ENCODE results near the gene BCAS1.
"Not testable (repeated sequence)": the region's sequence is repeated elsewhere in the genome, so short reads cannot be mapped to it uniquely, and the experiment has no call there.

The BCAS1 gene

DNA sequence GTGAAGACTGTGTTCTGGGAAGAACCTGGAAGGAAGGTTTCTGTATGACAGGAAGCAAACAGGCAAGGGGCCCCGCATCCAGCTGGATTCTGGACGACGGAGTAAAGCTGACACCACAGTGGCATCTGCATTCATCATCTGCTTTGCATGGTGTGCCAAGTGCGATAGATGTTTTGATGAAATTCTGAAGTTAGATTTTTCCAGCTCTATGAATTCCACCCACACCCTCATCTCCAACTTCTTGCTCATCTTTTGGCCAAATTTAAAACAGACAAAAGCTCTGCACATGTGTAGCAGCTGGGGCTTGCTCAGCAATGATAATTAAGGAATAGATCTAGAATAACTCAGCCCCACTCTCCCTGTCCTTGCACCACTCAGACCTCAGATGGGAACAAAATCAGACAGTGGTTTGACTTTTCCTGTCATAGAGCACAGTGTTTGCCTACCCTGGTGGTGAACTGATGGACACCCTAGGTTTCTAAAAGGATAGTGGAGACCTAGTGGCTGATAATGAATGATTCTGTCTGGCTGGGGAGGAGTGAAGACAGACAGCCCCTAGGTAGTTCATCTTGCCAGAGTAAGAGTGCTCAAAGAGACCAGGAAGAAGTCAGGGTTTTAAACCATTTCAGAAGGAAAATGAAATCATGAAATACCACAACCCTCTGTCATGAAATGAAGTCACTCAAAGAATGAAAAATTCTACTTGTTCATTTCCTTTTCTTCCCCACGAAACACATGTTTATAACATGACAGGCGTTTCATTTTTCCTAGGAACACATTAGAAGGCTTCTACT lies 85.8 kb downstream of the BCAS1 start:
- DNase-seq (ENCODE audit: low read depth) = no peak

DNA sequence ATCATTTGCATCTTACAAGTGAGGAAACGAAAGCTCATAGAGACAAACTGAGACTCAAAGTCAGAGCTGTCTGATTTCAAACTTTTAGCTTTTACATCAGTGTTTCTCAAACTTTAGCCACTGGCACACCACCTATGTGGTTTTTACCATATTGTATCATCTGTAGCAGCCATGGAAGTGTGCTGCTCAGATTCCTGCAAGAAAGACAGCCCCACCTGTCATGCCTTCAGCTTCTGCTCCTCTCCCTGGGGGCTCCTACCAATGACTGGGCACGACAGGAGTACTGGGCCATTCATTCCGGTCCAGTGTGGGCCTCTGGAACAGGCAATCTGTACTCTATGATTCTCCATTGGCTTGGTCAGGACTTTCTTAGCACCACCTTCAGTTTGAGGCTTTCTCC lies 87.0 kb downstream of the BCAS1 start:
- DNase-seq (ENCODE audit: low read depth) = no peak

DNA sequence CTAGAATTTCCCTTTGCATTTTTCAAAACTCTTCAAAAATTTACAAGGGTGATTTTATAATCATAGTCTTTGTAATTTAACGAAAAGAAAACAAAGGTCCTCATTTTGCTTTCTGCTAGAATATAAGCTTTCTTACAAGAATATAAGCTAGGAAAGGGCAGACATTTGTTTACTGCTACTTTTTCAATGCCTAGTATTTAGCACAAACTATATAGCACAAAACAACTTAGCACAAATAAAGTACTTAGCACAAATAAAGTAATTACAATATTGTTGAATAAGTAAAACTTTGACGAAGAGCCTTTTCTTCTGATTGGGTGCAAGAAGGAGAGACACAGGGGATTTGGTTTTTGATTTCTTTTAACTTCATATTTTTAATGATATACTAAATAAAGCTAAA lies 87.8 kb downstream of the BCAS1 start:
- DNase-seq (ENCODE audit: low read depth) = no peak

DNA sequence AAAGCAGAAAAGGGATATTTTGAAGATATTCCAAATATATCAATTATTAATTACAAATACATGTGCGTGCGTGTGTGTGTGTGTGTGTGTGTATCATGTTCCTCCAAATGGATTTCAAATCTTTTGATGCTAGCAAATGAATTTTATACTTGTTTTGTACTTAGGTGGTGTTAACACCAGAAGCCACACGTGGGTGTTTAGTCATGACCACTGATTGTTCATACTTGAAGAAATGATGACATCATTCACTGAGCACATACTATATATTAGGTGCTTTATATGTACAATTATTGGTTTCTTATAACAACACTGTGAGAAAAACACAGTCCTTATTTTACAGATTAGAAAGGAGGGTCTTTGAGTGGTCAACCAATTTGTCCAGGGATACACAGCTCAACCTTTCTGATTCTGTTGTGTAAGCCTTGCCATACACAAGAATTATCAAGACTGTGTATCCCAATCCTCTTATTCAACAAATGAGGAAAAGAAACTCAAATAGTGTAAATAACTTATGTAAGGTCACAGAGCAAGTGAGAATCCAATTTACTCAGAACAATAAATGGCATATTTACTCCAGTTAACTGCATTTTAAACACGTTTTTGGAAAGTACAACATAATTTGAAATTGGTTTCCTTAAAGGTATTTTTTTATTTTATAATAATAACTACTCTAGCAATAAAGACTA lies 88.5 kb downstream of the BCAS1 start:
- no peak for DNase-seq (ENCODE audit: low read depth)

DNA sequence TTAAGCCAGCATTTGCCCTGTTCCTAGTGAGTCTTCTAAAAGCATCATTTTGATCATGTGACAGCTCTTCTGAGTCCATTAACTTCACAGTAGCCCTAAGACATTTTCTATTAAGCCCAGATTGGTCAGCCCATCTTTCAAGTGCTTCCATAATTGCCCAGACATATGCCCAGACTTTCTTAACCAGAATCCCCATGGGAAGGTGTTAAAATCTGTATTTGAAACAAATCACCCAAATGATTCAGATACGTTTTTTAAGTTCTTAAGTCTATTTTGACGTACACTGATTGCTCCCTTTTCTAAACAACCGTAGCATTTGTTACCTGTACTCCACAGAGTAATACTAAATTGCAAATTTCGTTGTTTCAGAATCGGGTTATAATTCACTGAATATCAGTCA lies 89.3 kb downstream of the BCAS1 start:
- DNase-seq (ENCODE audit: low read depth) = no peak

DNA sequence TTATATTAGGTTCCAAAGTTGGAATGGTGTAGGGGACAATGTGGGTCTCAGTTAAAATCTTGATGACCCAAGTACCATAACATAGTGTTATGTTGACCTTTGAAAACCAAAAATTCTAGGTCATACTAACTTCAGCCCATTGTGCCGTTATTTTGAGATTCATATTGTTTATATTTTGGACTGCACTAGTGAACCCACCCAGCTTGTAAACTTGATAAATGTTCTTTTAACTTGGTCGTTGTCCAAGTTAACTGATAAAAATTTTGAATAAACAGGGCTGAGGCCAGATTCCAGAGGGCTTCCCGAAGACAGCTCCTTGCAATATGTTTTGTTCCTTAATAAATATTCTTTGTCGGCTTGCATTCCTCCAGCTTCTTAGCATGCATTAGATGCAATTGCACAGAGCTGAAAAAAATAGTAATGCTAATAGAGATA lies 90.3 kb downstream of the BCAS1 start:
- no peak for DNase-seq (ENCODE audit: low read depth)

DNA sequence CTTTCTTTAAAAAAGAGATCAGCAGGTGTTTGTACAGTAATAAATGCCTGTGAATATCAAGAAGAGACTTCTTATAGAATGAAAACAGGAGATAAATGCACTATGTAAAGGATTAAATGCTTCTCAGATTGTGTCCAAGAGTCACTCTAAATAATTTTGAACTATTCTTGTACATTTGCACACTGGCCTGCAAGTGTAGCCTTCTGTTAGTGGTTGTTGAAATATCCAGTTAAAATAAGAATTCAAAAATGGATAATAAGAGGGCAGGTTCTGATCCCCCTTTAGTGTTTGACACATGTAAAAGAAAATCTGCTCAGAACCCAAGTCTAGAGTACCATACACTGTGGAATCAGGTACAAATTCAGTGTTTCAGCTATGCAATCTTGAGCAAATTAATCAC lies 91.9 kb downstream of the BCAS1 start:
- DNase-seq (ENCODE audit: low read depth) = no peak

DNA sequence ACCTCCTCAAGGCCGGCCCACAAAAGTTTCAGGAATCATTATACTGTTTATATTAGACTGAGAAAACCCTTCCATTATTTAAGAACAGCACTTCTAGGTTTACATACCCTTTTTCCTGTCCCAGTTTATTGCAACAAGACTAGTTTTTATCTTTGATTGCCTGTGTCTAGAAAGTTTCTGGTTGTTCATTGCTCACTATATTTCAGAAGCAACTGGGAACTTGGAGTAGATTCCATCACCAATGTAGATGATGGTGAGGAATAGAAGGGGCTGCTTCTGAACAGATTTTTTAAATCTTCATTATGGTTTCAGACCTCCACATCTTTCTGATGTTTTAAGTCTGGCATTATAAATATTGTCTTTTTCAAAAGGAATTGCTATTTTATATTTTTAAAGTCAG lies 93.0 kb downstream of the BCAS1 start:
- DNase-seq (ENCODE audit: low read depth) = no peak

DNA sequence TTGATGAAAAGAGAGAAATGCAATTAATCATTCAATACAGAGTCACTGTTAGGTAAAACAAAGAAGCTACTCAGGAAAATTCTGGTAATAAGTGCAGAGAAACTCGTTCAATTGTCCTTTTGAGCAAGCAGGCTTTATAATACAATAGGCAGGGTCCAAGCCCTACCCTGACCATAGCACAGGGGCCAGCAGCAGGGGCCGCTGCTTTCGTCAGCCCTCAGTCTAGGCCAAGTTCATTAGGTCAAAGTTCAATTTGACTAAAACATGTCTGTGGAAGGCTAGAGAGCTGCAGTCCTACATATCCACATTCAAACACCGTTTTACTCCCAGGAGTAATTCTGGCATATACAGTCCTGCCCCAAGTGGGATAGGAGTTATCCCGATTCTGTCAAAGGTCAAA lies 94.6 kb downstream of the BCAS1 start:
- DNase-seq (ENCODE audit: low read depth) = no peak

DNA sequence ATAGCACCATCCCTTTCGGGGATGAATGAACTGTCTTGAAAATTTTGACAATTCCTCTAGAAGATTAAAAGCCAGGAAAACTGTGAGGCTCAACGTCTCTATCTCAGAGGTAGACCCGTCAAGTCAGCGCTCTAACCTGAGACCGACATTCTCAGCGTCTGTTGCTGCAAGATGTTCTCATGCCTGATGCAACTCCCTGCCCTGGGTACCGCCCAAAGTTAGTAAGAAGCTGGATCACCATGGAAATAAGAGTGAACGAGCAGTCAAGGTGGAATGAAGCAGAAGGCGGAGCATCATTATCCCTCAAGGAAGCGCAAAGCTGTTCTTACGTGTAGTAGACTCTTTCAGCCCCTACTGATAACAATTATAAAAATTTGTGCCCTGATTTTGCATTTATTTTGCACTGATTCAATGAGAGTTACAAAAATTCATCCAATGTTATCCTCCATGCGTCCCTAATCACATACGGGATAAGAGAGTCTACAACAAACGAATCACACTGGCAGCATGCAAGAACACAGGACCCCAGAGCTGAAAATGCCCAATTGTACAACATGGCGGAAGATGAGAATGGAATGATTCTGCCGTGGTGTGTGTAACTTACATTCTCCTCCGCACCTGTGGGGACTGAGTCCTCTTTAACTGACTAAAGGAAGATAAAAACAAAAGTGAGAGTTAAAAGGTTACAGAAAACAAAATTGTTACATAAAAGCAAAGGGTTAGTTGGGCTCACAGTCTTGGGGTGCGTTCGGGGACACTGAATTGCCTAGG lies 95.4 kb downstream of the BCAS1 start:
- no peak for DNase-seq (ENCODE audit: low read depth)

DNA sequence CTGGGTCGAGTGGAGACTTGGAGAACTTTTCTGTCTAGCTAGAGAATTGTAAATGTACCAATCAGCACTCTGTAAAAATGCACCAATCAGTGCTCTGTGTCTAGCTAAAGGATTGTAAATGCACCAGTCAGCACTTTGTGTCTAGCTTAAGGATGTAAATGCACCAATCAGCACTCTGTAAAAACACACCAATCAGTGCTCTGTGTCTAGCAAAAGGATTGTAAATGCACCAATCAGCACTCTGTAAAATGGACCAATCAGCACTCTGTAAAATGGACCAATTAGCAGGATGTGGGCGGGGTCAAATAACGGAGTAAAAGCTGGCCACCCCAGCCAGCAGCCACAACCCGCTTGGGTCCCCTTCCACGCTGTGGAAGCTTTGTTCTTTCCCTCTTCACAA lies 96.5 kb downstream of the BCAS1 start:
- DNase-seq (ENCODE audit: low read depth) = not testable (repeated sequence)

DNA sequence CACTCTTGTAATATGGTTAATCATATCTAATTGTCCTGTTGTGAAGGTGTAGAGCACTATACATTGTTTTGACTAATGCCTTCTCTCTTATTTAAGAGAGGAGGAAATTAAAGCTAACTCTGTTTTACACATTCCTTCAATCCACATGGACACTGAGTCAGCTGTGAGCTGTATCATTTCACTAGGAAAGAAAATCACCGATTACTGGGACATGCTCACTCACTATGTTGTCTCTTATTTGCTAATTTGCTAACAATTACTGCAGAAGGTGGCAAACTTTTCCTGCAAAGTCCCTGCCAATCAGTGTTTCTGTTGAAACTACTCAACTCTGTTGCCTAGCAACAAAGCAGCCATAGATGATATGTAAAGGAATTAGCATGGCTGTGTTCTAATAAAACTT lies 98.2 kb downstream of the BCAS1 start:
- no peak for DNase-seq (ENCODE audit: low read depth)

DNA sequence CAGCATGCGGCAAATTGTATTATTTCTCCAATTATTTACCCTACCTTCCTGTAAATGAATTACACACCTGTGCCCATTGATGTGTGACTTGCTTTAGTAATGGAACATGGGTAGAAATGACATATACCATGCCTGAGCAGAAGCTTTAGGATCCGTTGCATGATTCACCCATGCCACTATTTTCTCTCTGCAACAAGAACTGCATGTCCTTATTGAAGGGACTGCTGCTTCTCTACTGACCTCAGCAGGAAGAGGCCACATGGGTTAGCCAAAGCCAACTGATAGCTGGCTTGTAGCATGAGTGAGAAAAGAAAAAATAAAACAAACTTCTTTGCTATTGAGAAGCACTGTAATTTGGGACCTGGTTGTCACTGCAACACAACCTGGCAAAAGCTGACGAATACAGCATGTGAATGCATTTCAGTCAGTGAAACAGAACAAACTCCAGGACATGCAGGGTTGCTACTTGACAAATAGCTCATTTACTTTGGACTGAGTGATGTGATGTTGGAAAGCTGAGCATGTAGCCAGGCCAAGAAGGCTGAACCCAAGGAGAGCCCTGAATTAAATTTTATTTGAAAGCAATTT lies 99.2 kb downstream of the BCAS1 start:
- no peak for DNase-seq (ENCODE audit: low read depth)

DNA sequence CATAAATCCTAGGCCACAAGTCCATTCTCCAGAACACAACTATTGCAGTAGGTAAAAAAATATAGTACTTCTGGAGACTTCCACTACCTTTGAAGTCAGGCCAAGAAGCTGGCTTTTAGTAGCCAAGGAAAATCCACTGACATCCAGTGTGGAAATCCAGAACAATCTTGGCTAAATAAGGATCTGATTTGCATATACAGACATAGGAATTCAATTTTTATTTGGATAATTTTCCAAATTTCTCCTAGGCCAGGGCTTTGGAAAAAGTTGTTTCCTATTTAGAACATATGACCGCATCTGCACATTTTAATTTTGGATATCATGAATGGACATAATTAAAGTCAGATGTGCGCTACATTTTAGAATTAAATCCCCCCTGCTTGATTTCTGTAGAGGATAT lies 100.2 kb downstream of the BCAS1 start:
- DNase-seq (ENCODE audit: low read depth) = no peak

DNA sequence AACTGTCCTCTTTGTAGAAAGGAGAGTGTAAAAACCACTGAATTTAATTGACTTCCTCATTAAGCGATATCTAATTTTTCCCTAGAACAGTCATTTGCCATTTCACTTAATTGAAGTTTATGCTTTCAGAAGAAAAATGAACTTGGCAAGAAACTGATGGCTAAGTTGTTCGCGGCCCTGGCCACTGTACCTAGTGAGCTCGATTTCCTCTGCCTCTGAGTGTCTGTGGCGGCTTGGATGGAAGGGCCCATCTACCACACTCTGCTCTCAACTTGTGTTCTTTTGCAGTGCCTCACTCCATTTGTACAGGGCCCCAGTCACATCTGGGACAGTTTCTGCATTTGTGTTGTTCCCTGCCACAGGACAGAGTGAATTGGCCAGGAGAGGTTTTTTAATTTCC lies 102.9 kb downstream of the BCAS1 start:
- DNase-seq (ENCODE audit: low read depth) = no peak

DNA sequence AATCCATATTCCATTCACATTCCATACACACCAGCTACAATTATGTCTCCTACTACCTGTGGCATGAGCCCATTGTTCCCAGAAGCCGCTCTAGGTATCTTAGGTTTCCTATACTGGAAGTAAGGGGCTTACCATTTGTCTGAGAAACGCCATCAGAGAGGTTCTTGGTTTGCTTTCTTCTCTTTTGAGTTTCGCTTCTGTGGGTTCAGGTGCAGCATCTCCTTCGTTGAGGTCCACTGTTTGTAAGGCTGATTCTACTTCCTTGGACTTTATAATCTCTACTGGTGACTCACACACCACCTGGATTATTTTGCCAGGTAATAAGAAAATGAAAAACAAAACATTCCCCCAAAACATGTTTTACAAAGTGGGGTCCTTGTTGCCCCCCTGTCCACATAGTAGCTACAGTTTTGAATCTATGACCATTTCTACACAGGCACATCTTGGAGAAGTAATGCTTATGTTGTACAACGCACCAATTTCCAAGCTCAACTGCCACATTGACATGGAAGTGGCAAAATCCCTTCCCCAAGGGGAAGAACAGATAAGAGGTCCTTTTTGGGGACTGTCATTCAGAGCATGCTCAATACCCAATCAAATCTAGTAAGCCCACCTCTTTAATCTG lies 103.5 kb downstream of the BCAS1 start:
- DNase-seq (ENCODE audit: low read depth) = no peak

DNA sequence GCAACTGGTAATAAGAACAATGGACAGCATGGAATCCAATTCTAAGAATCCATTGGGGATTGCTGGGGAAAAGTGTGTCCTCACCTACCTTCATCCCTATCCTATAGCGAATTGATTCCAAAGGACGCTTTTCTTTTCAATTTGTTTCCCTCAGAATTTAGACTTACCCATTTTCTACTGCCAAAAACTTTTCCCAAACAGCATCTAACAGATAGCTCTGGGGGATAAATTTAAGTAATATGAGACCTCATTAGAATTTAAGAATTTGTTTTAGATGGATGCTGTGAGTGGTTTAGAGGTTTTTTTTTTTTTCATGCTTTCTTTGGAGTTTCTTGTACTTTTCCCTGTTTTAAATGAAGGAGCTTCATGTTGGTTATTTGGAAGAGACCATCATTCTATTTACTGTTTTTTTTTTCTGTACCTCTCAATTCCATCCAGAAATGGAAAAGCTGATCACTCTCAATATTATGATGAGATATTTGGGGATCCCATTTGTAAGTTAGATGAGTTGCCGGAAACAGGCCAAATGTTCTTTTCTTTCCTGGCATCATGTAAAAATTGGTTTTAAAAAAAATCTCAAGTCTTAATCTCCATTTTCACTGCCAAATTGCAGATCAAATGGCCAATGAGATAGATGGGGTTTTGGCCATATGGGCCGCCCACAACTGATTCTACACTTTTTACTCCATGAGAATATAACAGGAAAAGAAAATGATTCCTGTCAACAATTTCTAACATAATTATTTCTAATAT lies 105.7 kb downstream of the BCAS1 start:
- no peak for DNase-seq (ENCODE audit: low read depth)

DNA sequence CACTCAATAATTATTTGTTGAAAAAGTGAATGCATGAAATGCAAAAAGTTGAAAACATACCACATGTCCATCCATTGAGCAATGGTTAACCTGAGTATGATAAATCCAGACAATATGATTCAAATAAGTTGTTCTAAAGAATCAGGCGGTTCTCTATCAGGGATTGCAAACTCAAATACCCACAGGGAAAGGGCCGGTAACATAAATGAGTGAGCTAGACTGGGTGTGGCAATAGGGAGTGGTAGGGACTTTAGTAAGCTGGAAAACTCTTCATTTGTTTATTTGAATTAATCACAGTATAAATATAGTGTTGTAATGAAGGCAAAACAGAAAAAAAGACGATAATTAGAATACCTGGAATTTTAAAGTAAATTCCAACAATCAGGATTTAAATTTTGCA lies 106.3 kb downstream of the BCAS1 start:
- no peak for DNase-seq (ENCODE audit: low read depth)

DNA sequence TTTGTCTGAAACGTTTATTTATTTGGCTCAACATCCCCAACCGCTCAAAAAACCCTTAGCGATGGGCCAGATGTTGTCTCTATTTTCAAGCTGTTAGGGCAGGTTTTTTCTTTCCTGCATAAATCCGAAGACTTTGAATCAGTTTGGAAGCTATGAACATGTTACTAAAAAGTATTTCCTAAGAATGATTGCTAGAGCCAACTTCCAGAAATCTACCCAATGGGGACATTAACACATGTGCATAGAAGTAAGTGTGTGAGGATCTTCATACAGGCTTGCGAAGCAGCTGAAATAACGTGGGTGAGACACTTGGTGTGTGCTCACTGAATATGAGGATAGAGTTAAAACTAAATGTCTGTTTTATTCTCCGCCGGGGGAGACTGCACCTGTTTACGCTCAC lies 106.8 kb downstream of the BCAS1 start:
- no peak for DNase-seq (ENCODE audit: low read depth)

DNA sequence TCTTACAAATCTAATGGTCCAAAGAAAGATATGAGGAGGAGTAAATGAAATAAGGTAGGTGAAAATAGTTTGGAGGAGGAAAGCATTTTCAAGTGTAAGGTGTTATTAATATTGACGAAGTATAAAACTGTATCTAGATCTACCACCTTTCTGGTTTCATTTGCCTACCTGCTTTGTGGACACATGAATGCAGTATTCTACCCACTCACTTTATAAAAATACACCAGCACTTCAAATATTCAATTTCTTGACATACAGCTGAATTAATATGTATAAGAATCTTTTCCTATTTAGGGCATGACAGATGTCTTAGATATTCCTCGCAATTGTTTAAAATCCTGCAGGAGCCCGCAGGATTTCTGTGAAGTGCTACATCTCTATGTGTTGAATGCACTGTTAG lies 108.0 kb downstream of the BCAS1 start:
- no peak for DNase-seq (ENCODE audit: low read depth)

DNA sequence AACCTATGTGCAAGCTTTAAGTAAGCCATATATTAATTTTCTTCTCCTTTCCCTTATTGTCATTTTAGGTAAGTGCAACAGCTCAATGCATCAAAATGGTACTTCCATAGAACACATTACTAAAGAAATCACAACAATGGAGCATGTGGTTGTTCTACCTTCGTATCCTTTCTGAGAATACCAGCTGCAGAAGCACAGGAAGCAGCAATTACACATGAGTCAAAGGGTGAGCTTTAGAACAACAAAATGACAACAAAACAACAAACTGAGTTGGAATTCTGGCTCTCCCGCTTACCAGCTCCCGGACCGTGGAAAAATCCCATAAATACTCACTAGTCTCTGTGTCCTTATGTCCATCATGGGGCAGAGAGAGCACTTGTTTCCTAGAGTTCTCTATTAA lies 108.9 kb downstream of the BCAS1 start:
- no peak for DNase-seq (ENCODE audit: low read depth)
